ENCODE data around the gene CECR2. TPM values are rescaled to one million over a fixed set of nuclear protein-coding genes. Genes with fewer than 3 reads are reported as not detected.

The CECR2 gene
- not detected in 2 replicates for total RNA-seq

DNA sequence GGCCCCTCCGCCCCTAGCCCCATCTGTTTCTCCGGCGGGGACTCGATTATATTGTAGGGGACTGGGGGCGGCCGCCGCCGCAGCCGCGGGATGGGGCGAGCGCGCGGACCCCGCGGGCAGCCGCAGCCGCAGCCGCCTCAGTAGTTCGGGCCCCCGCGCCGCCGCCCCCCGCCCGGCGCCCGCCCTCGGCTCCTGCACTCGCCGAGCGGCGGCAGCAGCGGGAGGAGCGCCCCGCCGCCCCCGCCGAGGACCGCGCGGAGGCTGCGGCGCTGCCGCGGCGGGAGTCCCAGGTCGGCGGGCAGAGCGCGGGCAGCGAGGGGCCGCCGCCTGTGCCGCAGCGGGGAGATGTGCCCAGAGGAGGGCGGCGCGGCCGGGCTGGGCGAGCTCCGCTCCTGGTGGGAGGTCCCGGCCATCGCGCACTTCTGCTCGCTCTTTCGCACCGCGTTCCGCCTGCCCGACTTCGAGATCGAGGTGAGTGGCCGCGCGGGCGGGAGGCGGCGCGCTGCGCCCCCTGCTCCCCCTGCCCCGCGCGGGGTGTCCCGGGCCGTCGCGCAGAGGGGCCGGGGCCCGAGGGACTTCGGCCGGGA, at the start of gene CECR2:
Gene CECR2 (plus strand): TSS at position 22 of the 587 bp plus-strand sequence. CDS start 324 bp downstream, at position 346.

DNA sequence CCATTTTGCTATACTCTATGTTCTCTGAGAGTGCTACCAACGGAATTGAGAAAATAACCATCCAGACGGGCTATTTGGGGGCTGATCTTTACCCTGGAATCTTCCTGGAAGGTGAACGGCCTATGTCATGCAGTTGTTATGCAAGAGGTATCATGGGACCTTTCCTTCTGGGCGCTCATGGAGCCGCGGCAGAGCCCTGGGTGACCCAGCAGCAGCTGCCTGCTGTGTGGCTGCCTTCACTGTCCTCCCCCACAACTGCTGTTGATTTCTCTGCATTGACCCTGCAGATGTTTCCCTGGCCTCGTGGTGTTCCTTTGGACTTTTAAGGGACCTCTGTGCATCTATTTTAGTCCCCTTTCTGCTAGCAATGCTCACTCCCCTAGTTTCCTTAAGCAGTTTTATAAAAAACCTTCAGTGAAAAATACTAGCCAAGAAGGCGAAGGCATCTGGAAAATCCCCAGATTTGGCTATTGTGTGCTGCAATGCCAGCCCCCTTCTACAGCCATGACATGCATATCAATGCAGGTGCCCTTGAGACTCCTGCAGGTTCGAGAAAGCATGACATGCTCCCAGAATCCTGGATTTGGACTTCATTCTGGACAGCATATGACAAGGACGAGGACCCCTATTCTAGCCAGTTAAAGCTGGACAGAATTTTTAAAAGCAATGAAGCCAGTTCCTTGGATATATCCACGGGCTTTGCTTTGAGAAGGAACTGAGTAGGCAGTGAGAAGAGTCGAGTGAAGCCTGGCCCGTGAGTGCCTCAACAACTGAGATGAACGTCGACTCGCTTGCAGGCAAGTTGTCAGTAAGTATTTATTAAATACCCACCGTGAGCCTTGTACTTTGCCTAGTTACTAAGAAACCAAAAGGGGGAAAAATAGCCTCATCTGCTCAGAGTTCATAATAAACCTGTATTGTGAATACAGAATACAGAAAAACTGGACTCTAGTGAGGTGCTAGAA, 193.9 kb downstream of the CECR2 start, which contains the start of gene SLC25A18:
Gene SLC25A18 (plus strand): TSS at position 593 of the 965 bp plus-strand sequence. CDS start 16,447 bp downstream, outside the sequence.

Small RNA genes within 50 kb of the gene (small RNA-seq; reads per million reads assigned to genes)
- gene CECR9 (not detected), gene RN7SL843P (not detected)

Other genes starting within 250 kb of the CECR2 start
- gene TMEM121B, start 248.1 kb upstream of the CECR2 start, total RNA-seq, result under 0.01 TPM in 1 of 2 replicates, not detected in the other
- gene HDHD5, start 210.2 kb upstream of the CECR2 start, total RNA-seq, result 22.0 and 30.1 TPM in 2 replicates
- 3.0 and 11.4 TPM in 2 replicates for gene ADA2, start 150.0 kb upstream of the CECR2 start, total RNA-seq
- gene SLC25A18, start 194.0 kb downstream of the CECR2 start, total RNA-seq, result not detected in 2 replicates

All from placental epithelial cell (primary cell).